Stimulated activated CD4-positive, alpha-beta T cell treated with anti-CD3 and anti-CD28 coated beads, Interleukin-1b, Interleukin-23, amount 100 ng/mL, for 1 hour (primary cell): ENCODE data around the gene ICAM5.
"Not testable (repeated sequence)": the region's sequence is repeated elsewhere in the genome, so short reads cannot be mapped to it uniquely, and the experiment has no call there.

Experiments used
- DNase-seq, 2 donors: peaks; one replicate each; pipeline ENCODE4 v3.0.0-alpha.2; 2020; ENCODE audit warnings: low read depth in 2 of 2

Gene ICAM5

DNA sequence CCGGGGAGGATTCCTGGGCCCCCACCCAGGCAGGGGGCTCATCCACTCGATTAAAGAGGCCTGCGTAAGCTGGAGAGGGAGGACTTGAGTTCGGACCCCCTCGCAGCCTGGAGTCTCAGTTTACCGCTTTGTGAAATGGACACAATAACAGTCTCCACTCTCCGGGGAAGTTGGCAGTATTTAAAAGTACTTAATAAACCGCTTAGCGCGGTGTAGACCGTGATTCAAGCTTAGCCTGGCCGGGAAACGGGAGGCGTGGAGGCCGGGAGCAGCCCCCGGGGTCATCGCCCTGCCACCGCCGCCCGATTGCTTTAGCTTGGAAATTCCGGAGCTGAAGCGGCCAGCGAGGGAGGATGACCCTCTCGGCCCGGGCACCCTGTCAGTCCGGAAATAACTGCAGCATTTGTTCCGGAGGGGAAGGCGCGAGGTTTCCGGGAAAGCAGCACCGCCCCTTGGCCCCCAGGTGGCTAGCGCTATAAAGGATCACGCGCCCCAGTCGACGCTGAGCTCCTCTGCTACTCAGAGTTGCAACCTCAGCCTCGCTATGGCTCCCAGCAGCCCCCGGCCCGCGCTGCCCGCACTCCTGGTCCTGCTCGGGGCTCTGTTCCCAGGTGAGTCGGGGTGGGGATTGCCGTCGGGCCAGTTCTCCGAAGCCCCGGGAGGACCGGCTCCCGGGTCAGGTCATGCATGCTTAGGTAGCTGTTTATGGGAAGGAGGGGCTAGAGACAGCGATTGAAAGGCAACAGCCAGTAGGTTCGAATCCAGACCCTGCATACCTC, 18.9 kb upstream of the ICAM5 start, which contains the start of gene ICAM1:
ICAM1 (plus strand) TSS at position 505 of the 779 bp plus-strand sequence; CDS start at position 545, 40 bp downstream.
- no peak for DNase-seq

DNA sequence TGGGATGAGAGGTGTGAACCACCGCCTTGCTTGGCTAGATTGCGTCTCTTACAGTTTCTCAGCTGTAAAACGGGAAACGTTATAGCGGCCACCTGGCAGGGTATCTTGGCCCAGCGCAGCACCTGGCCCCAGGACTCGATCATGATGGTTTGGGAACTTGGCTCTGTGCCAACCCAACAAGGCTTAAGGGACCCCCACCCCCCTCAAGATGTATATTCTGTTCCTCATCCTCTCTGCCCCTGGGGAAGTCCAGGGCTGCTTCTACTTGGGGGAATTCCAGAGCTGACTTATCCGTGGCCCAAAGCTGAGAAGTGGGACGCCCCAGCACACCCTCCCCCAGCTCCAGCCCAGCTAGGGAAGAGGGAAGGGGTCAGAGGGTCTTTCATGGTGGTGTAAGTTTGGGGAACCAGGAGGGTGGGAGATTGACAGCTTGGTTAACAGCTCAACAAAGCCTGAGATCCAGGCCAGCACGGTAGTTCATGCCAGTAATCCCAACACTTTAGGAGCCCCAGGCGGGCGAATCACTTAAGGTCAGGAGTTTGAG, 18.1 kb upstream of the ICAM5 start:
- no peak for DNase-seq

DNA sequence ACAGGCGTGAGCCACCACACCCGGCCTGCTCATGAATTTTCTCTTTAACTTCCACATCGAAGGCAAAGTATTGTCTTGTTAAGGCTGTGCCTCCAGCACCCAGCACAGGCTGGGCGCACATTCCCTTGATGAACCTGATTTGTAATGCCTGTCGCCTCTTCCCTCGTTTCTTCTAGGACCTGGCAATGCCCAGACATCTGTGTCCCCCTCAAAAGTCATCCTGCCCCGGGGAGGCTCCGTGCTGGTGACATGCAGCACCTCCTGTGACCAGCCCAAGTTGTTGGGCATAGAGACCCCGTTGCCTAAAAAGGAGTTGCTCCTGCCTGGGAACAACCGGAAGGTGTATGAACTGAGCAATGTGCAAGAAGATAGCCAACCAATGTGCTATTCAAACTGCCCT, 15.2 kb upstream of the ICAM5 start:
- DNase-seq, result no peak

DNA sequence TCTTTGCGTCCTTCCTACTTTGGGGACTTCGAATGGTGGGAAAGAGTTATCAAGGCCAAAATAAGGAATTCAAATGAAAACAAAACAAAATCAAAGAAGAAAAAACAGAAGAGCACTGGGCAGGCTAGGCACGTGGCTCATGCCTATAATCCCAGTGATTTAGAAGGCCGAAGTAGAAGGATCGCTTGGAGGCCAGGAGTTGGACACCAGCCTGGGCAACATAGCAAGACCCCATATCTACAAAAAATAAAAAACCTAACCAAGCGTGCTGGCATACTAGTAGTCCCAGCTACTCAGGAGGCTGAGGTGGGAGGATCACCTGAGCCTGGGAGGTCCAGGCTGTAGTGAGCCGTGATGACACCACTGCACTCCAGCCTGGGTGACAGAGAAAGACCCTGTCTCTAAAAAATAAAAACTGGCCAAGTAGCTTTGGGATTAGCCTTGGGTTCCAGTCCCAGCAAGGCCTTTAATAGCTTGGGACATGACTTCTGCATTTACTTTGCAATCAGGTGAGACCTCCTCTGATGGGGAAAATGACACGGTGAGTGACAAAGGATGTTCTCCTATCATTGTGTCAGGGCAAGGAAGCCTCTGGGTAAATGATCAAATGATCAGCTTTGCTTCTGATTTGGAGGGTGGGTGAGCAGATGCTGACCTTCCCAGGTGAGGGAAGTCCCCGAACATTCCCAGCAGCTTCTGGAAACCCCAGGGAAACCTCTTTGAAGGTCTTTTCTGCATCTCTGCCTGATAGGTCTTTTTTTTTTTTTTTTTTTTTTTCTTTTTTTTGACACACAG, 11.8 kb upstream of the ICAM5 start:
- DNase-seq, result no peak

DNA sequence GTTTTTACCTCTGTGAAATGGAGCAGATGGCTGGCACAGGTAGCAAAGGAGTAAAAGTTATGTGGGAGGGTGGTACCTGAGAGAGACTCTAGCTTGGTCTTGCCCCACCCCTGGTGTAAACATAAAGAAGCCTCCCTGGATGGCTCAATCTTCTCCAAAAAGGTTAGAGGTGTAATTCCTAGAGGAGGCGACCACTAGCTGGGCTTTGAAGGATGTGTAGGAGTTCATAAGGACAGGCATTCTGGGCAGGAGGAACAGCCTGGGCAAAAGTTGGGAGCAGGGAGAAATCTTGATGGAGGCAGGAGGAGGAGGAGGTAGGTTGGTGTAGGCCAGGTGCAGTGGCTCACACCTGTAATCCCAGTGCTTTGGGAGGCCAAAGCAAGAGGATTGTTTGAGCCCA, 10.8 kb upstream of the ICAM5 start:
- no peak for DNase-seq

DNA sequence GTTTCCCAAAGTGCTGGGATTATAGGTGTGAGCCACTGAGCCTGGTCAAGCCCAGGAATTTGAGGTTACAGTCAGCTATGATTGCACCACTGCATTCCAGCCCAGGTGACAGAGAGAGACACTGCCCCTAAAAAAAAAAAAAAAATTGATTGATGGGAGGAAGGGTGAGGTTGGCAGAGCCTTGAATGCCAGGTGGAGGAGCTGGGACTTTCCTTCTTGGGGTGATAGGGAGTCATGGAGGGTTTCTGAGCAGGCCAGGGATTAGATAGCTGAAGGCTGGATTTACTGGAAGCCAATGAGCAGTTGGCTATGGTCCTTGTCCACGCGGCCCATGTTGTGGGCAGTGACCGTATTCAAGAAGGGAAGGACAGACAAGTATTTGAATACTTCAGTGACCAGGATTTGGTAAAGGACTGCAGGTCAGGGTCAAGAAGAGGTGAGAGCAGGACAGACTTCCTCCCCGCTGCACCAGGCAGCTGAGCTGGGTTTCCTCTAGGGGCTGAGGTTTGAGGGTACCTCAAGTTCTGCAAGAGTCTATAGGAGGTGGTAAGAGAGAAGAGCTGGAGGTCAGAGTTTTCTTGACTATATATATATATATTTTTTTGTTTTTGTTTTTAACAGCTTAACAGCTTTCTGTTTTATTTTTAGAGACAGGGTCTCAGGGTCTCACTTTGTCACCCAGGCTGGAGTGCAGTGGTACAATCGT, 9.9 kb upstream of the ICAM5 start:
- DNase-seq, result no peak

DNA sequence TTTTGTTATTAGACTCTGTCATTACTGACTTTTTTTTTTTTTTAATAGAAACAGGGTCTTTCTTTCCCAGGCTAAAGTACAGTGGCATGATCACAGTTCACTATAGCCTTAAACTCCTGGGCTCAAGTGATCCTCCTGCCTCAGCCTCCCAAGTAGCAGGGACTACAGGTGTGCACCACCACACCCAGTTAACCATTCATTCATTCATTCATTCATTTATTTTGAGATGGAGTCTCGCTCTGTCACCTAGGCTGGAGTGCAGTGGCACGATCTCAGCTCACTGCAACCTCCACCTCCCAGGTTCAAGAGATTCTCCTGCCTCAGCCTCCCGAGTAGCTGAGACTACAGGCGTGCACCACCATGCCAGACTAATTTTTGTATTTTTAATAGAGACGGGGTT, 7.7 kb upstream of the ICAM5 start:
- DNase-seq, result not testable (repeated sequence)

DNA sequence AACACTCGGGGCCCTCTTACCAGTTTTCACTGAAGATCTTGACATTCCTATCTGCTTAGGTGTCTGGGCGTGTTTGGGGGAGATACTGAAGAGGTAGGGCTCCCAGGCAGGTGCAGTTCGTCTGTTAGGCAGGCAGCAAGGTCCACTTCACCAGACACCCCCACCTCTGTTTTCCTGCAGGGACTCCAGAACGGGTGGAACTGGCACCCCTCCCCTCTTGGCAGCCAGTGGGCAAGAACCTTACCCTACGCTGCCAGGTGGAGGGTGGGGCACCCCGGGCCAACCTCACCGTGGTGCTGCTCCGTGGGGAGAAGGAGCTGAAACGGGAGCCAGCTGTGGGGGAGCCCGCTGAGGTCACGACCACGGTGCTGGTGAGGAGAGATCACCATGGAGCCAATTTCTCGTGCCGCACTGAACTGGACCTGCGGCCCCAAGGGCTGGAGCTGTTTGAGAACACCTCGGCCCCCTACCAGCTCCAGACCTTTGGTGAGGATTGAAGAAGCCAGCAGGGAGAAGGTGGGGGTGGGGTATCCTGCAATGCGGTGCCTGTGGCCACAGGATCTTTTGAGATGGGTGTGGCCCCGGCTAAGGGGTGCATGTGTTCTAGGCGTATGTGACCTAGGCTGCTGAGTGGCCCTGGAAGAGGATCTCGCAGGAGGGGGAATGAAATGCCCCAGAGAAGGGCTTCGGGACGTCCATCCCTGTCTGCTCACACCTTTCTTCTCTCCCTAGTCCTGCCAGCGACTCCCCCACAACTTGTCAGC, 6.3 kb upstream of the ICAM5 start:
- DNase-seq, result no peak

DNA sequence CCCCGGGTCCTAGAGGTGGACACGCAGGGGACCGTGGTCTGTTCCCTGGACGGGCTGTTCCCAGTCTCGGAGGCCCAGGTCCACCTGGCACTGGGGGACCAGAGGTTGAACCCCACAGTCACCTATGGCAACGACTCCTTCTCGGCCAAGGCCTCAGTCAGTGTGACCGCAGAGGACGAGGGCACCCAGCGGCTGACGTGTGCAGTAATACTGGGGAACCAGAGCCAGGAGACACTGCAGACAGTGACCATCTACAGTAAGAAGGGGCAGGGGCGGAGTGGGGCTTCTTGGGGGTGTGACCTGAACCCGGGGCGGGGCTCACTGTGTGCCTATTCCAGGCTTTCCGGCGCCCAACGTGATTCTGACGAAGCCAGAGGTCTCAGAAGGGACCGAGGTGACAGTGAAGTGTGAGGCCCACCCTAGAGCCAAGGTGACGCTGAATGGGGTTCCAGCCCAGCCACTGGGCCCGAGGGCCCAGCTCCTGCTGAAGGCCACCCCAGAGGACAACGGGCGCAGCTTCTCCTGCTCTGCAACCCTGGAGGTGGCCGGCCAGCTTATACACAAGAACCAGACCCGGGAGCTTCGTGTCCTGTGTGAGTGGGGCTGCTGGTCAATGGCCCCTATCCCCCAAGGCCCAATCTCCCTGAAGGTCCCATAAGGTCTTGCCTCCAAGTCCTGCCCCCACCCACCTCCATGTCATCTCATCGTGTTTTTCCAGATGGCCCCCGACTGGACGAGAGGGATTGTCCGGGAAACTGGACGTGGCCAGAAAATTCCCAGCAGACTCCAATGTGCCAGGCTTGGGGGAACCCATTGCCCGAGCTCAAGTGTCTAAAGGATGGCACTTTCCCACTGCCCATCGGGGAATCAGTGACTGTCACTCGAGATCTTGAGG, 5.4 kb upstream of the ICAM5 start:
- DNase-seq, result no peak

DNA sequence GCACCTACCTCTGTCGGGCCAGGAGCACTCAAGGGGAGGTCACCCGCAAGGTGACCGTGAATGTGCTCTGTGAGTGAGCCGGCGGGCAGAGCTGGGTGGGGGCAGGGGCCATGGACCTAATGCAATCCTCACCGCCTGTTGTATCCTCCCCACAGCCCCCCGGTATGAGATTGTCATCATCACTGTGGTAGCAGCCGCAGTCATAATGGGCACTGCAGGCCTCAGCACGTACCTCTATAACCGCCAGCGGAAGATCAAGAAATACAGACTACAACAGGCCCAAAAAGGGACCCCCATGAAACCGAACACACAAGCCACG, 4.8 kb upstream of the ICAM5 start:
- DNase-seq, result no peak

DNA sequence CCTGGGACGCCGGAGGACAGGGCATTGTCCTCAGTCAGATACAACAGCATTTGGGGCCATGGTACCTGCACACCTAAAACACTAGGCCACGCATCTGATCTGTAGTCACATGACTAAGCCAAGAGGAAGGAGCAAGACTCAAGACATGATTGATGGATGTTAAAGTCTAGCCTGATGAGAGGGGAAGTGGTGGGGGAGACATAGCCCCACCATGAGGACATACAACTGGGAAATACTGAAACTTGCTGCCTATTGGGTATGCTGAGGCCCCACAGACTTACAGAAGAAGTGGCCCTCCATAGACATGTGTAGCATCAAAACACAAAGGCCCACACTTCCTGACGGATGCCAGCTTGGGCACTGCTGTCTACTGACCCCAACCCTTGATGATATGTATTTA, 4.4 kb upstream of the ICAM5 start:
- DNase-seq, result no peak

DNA sequence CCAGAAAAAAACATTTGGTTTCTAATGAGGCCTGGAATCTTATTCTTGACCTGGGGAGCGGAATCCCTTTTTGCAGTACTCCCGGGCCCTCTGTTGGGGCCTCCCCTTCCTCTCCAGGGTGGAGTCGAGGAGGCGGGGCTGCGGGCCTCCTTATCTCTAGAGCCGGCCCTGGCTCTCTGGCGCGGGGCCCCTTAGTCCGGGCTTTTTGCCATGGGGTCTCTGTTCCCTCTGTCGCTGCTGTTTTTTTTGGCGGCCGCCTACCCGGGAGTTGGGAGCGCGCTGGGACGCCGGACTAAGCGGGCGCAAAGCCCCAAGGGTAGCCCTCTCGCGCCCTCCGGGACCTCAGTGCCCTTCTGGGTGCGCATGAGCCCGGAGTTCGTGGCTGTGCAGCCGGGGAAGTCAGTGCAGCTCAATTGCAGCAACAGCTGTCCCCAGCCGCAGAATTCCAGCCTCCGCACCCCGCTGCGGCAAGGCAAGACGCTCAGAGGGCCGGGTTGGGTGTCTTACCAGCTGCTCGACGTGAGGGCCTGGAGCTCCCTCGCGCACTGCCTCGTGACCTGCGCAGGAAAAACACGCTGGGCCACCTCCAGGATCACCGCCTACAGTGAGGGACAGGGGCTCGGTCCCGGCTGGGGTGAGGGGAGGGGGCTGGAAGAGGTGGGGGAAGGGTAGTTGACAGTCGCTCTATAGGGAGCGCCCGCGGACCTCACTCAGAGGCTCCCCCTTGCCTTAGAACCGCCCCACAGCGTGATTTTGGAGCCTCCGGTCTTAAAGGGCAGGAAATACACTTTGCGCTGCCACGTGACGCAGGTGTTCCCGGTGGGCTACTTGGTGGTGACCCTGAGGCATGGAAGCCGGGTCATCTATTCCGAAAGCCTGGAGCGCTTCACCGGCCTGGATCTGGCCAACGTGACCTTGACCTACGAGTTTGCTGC, 2.7 kb upstream of the ICAM5 start, which contains the start of gene ICAM4:
ICAM4 (plus strand) TSS at position 153 of the 935 bp plus-strand sequence; CDS start at position 211, 58 bp downstream.
- DNase-seq, result no peak

DNA sequence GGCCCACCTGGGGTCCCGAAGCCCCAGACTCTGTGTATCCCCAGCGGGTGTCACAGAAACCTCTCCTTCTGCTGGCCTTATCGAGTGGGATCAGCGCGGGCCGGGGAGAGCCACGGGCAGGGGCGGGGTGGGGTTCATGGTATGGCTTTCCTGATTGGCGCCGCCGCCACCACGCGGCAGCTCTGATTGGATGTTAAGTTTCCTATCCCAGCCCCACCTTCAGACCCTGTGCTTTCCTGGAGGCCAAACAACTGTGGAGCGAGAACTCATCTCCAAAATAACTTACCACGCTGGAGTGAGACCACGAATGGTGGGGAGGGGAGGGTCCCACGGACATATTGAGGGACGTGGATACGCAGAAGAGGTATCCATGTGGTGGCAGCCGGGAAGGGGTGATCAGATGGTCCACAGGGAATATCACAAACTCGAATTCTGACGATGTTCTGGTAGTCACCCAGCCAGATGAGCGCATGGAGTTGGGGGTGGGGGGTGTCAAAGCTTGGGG, 1.0 kb upstream of the ICAM5 start:
- no peak for DNase-seq

DNA sequence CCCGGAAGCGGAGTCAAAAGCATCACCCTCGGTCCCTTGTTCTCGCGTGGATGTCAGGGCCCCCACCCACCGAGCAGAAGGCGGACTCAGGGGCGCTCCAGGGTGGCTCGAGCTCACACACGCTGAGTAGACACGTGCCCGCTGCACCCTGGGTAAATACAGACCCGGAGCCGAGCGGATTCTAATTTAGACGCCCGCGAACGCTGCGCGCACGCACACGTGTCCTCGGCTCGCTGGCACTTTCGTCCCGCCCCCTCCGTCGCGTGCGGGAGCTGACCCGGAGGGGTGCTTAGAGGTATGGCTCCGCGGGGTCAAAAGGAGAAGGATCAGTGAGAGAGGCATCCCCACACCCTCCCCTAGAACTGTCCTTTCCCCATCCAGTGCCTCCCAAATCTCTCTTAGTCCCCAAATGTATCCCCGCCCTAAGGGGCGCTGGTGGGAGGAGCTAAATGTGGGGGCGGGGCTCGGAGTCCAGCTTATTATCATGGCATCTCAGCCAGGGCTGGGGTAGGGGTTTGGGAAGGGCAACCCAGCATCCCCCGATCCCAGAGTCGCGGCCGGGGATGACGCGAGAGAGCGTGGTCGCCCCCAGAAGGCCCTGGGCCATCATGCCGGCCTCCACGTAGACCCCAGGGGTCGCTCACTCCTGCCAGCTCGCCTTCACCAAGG, 451 bp upstream of the ICAM5 start:
- no peak for DNase-seq

DNA sequence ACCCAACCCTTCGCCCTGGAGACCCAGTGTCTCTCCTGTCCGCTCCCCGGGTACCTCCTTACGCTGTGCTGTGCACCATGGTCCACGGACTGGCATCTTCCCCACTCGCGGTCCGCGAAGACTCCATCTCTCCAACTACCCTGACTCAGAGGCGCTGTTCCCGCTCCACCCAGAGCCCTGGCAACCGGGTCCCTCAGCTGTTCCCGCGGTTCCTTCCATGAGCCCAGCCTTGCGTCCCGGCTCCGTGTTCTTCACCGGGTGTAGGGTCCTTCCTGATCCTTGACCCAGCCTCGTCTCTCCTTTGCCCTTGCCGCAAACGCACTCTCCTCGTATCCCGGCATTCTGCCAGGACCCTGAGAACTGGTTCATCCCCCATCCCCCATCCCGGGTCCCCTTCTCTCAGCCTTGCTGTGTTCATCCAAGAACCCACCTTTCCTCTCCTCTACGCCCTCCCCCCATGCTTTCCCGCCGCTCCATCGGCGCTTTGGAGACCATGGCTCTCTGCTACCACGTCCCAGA, 664 bp downstream of the ICAM5 start:
- DNase-seq, result no peak

DNA sequence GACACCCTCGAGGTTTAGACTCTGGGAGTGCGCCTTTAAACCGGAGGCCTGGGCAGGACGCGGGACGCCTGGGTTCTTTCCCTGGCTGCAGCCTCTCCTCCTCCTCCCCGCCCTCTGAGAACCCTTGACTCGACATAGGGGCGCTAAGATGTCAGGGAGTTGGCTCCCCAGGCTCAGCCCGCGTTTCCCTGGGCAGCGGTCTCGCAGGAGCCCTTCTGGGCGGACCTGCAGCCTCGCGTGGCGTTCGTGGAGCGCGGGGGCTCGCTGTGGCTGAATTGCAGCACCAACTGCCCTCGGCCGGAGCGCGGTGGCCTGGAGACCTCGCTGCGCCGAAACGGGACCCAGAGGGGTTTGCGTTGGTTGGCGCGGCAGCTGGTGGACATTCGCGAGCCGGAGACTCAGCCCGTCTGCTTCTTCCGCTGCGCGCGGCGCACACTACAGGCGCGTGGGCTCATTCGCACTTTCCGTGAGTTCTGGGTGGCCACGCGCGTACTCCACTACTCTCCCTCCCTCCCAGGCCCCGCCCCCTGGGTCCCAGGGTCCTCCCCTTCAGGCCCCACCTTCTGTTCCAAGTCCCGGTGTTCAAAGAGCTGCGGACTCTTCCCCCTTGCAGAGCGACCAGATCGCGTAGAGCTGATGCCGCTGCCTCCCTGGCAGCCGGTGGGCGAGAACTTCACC, 1.3 kb downstream of the ICAM5 start:
- DNase-seq, result no peak

DNA sequence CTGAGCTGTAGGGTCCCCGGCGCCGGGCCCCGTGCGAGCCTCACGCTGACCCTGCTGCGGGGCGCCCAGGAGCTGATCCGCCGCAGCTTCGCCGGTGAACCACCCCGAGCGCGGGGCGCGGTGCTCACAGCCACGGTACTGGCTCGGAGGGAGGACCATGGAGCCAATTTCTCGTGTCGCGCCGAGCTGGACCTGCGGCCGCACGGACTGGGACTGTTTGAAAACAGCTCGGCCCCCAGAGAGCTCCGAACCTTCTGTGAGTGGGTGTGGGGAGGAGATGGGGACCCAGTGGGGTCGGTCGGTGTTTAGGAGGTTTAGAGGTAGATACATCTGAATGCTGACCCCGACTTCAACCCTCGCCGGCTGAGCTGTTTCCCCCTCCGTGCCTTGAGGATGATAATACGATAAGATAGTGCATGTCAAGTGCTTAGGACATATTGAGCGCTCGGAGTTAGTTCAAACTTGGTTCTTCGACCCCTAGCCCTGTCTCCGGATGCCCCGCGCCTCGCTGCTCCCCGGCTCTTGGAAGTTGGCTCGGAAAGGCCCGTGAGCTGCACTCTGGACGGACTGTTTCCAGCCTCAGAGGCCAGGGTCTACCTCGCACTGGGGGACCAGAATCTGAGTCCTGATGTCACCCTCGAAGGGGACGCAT, 1.9 kb downstream of the ICAM5 start:
- no peak for DNase-seq
